DMS114 treated with DMSO at 0.1 percent for 48 hours (cell line): ENCODE measurements around the gene RIMBP2.
"Not testable (repeated sequence)": the region's sequence is repeated elsewhere in the genome, so short reads cannot be mapped to it uniquely, and the experiment has no call there.

ENCODE experiments used
- DNase-seq: peaks from one replicate; lab custom pipeline; 2025; ENCODE audit not compliant: unreplicated experiment; lab: John Stamatoyannopoulos, UW

RIMBP2 gene

DNA sequence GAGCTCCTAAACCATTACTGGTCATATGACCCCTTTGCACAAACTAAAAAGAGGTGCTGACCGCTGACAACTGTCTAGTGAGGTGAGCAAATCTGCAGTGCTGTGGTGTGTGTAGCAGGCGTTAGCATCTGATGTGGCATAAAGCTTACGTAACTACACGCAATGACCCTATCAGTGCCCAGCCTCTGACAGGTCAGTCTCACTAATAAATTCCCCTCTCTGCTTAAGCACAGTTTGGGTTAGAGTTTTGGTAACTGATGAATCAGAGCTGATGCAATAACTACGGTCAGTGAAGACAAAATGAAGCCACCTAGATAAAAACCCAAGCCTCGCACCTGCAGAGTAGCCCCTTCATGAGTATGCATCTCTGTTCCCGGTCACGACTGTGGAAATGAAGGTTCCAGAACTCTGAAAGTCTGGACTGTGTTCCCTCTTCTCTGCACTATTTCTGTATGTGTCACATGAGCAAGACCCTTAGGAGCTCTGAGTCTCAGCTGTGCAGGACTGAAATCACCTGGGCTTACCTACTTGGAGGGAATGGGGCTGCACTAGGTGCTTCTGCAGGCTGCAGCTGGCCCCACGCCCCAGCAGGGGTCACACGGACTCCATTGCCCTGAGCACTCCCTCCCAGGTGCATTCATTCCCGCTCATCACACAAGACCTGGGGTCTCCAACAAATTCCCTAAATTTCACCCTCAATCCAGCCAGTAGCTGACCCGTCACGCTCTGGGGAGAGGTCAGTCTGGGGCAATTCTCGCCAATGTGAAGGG lies 54.4 kb downstream of the RIMBP2 start:
- DNase-seq: no peak

DNA sequence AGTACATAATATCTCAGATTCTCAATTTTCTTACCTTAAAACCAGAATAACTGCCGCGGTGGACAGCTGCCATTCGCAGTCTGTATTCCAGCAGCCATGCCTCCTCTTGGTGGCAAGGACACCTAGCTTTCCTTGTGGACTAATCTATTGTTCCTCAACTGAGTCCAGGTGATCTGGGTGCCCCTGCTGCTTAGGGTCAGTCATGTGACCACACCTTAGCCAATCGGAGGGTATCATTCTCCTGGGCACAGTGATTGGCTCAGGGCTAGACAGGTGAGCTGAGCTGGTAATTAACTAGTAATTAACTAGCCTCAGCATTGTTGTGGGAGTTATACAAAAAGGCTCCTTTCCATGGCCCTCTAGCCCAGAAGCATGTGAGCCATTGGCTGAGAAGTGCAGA lies 55.0 kb downstream of the RIMBP2 start:
- DNase-seq: no peak

DNA sequence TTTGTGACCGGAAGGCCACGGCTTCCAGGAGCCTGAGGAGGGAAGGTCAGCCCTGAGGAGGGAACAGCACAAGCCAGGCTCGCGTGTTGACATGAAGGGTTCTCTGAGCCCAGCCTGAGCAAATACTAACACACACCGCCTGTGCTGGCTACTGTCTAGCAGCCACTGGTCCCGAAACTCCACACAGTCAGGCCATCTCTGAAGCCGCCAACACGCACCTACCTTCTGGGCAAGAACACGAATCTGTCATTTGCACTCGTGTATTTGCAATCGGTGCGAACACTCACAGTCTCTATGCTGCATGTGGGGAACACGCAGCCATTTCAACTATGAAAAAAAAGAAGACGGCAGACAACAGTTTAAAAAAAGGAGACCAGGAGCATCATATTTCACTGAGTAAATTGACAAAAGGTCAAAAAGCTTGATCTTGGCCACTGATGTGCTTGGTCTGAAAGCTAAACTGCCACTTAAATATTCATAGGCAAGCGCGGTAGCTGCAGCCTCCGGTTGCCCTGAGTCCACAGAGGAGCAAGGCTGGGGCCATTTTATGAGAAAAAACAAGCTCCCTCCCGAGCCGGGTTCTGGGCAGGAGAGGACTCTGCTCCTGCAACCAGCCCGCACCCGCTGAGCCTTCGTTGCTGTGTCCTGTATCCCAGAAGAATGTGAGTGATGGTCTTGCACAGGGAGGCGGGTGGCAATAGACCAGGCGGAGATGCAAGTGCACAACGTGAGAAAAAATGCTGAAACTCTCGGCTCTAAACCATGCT lies 57.8 kb downstream of the RIMBP2 start:
- DNase-seq: no peak

DNA sequence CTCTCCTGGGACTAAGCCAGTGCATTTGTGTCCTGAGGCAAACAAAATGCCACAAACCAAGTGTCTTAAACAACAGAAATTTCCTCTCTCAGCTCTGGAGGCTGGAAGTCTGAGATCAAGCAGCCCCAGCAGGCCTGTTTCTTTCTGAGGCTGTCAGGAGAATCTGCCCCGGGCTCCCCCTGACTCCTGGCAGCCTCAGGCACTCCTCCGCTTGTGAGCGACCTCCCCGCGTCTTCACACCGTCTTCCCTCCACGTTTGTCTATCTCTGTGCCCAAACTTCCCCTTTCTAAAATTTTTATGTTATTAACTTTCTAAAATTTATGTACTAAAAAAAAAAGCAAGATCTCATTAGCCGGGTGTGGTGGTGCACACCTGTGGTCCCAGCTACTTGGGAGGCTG lies 59.7 kb downstream of the RIMBP2 start:
- no peak for DNase-seq

DNA sequence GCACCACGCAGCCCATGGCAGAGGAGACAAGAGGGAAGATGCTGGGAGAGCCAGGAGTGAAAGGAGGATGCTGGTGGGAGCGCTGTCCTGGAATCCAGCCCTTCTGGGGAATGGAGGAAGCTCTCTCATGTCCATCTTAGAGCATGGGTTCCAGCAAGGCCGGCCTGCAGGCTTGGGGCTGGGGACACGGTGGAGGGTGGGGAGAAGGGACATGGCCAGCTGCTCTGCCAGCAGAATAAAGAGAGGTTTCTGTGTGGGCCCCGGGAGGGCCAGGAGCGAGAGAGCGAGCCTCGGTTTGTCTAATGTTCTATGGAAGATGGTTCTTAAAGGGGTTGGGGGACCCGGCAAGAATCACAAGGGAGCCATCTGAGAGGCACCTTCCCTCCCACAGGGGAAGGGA lies 60.2 kb downstream of the RIMBP2 start:
- no peak for DNase-seq

DNA sequence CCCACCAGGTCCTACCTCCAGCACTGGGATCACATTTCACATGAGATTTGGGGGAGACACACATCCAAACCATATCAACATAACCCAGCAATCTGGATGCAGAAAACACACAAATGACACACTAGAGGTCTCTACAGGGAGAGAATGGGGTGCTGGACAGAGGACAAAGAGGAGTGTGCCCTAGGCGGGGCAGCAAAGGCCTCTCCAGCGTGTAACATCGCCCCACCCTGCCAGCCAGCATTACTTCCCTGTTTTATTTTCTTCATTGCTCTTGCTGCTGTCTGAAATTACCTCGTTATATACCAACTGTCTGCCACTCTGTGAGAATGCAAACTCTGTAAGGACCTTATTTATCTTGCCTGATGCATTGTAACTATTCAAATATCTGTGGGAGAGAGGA lies 61.1 kb downstream of the RIMBP2 start:
- no peak for DNase-seq

DNA sequence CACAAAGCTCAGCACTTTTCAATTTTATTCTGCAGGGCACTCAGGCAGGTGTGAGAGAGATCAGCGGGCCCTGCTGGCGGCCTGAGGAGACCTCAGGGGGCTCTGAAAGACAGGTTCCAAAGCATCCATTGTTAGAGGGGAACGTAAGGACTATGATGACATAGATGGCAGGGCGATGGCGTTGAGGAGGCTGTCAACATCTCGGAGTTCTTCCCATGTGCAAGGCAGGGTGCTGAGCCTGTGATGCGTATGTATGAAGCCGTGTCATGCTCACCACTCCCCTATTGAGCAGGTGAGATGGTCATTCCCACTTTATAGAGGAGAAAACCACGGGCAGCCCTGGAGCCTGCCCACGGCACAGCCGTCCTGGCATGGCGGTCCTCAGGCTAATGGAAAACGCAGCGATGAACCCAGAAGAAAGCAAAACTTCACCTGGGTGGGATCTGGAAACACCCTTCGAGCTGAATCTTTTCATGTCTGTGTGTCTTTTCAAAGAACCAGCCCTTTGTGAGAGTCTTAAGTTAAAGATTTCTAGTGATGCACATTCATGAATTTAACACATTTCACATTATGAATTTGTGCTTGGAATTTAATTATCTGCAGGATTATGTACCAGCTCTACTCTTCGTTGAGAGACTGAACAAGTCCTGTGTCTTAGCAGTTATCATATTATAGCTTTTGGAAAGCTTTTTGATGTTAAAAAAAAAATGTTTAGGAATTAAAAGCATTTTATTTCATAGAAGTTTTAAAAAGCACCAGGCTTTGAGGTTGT lies 64.7 kb downstream of the RIMBP2 start:
- no peak for DNase-seq

DNA sequence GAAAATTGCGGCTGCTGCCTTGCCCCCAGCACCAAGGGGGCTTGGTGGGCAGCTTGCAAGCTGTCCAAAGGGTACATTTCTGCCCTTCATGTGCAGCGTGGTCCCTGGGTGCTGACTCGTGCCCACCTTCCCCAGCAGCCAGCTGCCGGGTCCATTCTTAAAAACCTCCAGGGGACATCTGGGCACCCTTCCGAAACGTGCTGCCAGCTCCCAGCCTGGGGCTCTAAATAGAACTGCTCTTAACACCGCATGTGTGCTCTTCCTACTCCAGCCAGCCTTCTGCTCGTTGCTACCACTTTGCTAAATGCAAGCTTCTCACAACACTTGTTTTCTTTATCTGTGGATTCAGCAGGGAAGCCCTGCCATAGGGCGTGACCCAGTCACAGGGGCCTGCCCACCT lies 66.0 kb downstream of the RIMBP2 start:
- no peak for DNase-seq

DNA sequence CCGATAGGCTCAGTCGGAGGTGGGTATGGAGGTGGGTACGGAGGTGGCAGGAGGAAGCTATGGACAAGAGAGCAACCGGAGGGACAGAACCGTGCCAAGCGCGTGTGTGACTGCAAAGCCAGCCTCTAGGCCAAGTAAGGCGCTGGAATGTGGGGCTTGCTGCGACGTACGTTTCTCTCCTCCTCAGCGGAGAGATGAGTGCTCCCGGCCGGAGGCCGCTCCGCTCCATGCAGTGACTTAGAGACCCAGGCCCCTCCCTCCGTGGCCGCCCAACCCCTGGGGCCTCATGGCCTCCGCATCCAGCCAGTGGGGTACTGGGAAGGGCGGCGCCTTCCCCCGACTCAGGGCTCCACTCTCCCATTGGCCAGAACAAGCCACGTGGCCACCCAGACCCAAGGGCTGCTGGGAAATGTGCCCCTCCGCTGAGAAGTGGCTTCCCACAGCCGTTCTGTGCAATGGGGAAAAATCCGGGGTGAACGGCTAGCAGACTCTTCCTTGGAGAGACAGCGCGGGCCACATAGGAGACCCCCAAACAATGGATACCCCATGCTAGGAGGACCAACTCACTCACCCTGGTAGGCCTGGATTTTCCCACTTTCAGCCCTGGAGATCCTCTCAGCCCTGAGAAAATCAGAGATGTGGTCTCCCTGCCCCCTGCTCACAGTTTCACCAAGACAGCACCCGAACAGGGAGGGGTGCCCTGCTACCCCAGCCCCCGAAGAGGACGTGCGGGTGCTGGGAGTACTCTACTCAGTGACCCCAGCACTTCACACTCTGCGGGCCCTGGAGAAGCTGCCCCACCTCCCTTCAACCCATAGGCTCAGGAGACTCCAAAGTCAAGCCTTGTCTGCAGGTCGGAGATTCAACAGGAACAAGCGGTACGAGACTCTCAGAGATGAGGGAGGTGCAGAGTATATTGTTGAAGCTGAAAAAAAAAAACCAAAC lies 66.7 kb downstream of the RIMBP2 start:
- DNase-seq: no peak

DNA sequence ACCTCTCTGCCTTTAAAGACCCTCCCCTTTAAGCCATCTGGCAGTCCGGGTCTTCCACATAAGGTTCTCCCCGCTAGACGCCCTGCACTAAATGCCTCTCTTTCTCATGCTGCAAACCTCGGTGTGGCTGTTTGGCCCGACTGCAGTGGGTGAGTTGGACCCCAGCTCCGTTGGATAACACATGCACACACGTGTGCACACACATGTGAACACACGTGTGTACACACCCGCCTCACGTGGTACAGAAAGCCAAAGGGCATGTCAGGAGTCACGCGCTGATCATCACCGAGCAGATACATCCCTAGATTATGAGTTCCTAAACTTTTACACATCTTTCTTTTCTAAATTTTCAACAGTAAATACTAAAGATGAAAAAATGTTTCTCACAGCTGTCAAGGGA lies 68.3 kb downstream of the RIMBP2 start:
- DNase-seq: no peak

DNA sequence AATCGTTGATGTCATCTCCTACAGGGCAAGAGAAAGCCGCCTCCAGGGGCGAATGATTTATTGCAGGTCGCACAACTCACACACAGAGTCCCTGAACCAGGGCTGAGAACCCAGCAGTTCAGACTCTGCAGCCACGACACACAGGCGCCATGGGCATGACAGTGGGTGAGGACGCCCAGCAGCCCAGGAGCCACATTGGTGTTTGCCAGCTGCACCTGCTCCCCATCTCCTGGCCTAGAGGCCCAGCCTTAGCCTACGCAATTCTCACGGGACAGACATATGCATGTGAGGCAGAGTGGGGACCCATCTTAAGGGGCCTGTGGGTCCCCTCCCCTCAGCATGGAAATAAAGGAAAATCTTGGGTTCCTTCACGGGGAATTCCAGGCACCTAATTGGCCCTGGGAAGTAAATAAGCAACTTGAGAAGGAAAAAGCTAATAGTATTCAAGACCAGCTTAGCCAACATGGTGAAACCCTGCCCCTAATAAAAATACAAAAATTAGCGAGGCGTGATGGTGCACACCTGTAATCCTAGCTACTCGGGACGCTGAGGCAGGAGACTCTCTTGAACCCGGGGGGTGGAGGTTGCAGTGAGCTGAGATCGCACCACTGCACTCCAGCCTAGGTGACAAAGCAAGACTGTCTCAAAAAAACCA lies 69.3 kb downstream of the RIMBP2 start:
- DNase-seq: no peak

DNA sequence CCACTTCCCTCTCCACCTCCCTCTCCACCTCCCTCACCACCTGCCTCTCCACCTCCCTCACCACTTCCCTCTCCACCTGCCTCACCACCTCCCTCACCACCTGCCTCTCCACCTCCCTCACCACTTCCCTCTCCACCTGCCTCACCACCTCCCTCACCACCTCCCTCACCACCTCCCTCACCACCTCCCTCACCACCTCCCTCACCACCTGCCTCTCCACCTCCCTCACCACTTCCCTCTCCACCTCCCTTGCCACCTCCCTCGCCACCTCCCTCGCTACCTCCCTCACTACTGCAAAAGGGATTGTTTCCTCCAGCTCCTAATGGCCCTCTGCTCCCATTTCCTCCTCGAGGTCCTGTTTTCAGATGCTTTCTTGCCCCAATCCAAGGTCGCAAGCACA lies 69.9 kb downstream of the RIMBP2 start:
- not testable (repeated sequence) for DNase-seq

DNA sequence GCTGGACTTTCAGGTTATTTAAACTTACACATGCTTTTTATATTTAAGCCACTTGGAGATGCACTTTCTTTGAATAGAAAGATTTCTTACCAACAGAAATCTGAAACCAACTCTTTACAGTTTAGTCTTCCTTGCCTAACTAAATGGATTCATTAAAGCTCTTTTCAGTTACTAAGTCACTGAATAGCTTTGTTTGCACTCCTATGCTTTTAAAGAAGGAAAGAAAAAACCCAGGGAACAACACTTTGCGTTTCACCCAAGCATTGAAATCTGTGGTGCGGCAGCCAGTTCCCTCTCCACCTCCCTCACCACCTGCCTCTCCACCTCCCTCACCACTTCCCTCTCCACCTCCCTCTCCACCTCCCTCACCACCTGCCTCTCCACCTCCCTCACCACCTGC lies 70.3 kb downstream of the RIMBP2 start:
- DNase-seq: no peak

DNA sequence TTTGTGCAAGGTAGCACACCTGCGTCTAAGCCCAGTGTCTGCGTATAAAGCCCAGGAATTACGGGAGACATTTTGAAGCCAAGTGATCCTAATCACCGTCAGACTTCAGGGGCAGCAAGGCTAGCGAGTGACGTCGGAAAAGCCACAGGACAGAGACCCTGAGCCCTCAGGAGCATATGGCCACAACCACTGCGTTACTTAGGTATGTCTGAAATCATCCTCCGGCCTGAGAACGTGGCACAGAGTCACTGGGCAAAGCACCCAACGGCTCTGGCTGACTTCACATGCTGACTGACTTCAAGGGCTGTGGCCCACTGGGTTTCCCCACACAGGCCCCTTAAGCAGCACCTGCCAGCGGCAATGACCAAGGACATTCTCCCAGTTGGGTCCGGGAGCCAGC lies 71.5 kb downstream of the RIMBP2 start:
- no peak for DNase-seq

DNA sequence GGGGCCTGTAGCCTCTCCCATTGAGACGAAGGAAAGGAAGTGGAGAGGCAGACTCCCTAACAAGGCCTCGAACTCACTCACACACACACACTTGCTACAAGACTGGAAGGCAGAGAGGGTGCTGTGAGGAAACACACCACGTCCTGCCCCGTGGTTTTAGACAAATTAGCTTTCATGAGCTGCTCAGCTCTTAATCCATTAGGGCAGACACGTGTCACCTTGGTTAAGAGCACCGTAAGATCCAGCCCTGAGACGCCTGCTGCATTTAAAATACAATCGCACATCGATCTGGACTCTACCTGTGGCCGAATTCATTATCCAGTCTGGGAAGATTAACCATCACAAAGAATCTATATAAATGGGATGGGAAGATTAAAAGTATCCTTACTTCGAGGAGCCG lies 72.0 kb downstream of the RIMBP2 start:
- DNase-seq: no peak

DNA sequence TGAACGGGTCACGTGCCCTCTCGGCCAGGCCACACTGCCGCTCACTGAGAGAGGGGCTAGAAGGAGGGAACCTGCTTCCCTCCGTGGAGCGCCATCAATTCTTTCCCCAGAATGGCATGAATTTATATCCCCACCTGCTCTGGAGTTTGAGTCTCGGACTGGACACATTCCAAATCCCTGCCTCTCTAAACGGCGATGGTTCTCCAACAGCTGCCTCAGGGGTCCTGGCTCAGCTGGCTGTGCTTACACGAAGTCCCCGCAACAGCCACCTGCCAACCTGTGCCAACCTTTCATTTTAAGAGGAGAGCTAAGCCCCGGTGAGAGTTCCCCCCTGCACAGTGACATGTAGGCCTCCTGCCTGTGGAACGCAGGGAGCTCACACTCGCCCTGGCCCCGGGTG lies 73.2 kb downstream of the RIMBP2 start:
- DNase-seq: no peak

DNA sequence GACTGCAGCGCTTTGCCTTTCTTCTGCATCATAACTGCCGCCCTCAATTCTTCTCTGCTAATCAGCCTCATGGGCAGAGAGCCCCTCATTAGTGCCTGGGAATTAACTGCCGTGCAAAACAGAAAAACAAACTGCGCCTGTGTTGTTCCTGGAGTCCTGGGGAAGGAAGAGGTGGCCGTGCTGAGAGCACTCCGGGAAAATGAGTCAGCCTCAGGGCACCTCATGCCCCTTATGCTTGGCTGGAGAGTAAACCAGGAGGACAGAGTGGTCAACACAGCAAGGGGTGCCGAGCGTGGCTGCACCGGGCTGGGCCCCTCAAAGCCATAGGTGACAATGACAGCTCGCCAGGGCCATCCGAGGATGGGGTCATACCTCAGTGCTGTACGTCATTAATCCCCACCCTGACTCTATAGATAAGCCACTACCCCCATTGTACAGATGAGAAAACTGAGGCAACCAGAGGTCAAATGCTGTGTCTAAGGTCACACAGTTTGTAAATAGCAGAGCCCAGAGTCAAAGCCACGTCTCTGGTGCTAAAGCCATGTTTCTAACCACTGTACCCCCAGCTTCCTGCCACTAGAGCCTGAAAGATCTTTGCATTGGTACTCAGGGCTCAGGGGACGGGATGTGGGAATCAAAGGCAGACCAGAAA lies 74.4 kb downstream of the RIMBP2 start:
- no peak for DNase-seq

DNA sequence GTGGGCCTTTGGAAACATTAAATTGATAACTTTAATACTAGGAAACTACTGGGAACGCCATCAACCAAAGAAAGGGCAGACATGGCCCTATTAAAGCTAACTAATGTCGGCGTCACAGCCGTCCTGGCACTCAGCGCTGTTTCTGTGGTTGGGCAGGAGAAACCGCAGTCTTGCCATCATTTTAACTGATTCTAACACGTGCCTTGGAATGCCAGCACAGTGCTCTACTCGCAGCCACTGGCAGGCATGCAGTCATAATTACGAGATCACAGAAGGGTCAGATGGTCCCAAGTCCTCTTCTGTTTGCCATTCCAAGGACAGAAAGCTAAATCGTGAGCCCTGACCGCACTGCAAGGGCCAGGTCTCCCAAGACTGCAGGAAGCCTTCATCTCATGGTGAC lies 75.2 kb downstream of the RIMBP2 start:
- no peak for DNase-seq

DNA sequence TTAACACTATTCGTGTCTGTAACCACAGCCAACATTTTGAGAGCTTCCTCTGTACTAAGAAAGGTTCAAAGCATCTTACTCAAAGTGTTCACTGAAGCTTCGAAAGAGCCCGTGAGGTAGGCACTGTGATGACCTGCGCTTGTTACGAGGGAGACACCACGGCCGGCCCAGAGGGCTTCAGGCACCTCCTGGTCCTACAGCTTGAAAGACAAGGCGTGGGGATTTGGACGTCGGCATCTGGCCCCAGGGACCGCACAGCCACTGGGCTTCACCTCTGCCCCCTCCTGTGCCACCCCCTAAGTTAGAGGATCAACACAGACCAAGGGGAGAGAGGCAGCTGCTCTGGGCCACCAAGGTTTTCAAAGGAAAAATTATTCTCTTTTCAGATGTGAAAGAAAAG lies 75.6 kb downstream of the RIMBP2 start:
- DNase-seq: no peak
